Measurements from ENCODE around the gene MIB1. TPM values are rescaled to one million over a fixed set of nuclear protein-coding genes. Genes with fewer than 3 reads are reported as not detected.
"Not testable (repeated sequence)": the region's sequence is repeated elsewhere in the genome, so short reads cannot be mapped to it uniquely, and the experiment has no call there.

Gene MIB1
- total RNA-seq, result 16.5 TPM
- long read RNA-seq, full-length matches to known transcripts, result 2 of 13 reads
- long read RNA-seq, partial matches to known transcripts, result 0 of 13 reads
- long read RNA-seq, other reads (novel, unspliced or antisense), result 11 of 13 reads

GRCh38 chr18:21740538-21741311 lies at the start of gene MIB1:
Gene MIB1 (plus strand): TSS chr18:21740792. CDS start chr18:21741584, 792 bp downstream.
- peak; percentile 99 for ATAC-seq (ENCODE audit: poor library complexity)
- intact Hi-C loops (cut with DNase I), result loop anchor here (2.0 kb wide), 1 partner anchor 36 kb away; the partner anchor contains the start of gene ABHD3
- DNase-seq, result peak; percentile 99

DNA sequence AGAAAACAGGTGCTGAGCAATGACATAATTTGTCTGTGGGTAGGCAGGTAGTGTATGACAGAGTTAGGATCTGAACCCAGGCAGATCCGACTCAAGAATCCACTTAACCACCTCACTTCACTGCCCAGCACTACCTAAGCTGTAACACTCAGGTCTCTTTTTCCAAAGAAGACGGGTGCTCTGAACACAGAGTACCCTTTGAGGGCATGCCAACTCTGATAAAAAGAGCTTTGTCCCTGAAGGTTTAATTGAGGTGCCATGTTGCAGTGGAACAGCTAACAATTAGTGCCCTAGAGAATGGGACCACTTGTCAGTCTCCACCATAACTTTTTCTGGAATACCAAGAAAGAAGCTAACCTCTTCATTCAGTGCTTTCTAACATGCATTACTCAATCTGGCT lies 47.3 kb upstream of the MIB1 start:
- peak; percentile 52 for ATAC-seq (ENCODE audit: poor library complexity)
- intact Hi-C loops (cut with DNase I), result no loop called here

GRCh38 chr18:21700528-21701075 lies 40.0 kb upstream of the MIB1 start:
- ATAC-seq (ENCODE audit: poor library complexity) (no peak), DNase-seq (no peak)
- intact Hi-C loops (cut with DNase I), result no loop called here

More for the DNA sequence above, 47.3 kb upstream of the MIB1 start:
- DNase-seq, result no peak

DNA sequence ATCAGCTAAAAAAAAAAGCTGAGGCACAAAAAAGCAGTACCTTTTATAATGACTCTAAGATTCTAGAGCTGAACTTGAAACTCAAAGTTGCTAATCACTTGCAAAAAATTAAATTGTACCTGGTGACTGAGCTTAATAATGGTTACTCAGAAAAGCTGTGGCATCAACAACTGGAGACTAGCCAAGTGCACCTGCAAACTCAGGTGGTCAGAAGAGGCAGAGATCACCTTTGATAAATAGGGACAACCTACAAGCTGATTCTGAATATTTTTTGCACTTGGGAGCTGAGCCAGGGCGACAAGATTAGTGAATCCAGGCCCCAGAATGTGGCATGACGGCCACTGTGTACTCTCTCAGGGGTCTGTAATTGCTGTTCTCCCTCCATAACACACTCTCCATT lies 39.0 kb upstream of the MIB1 start:
- intact Hi-C loops (cut with DNase I), result no loop called here
- DNase-seq (no peak), ATAC-seq (ENCODE audit: poor library complexity) (no peak)

DNA sequence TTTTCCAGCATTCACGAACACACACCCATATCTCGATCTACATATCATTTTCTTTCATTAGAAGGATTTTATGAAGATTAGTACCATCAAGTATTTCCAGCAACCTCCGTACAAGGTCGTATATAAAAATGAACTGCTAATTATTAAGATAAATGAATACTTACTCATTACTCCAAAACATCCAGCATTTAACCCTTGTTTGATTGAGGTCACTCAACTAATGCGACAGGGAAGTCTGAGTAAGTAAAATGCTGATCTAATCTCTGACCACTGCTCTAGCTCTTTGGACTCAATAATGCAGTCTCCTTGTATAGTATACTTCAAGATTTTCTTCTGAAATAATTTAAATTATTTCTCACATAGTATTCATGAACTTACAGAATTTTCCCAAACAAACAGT lies 38.0 kb upstream of the MIB1 start:
- ATAC-seq (ENCODE audit: poor library complexity), result no peak
- intact Hi-C loops (cut with DNase I), result no loop called here

DNA sequence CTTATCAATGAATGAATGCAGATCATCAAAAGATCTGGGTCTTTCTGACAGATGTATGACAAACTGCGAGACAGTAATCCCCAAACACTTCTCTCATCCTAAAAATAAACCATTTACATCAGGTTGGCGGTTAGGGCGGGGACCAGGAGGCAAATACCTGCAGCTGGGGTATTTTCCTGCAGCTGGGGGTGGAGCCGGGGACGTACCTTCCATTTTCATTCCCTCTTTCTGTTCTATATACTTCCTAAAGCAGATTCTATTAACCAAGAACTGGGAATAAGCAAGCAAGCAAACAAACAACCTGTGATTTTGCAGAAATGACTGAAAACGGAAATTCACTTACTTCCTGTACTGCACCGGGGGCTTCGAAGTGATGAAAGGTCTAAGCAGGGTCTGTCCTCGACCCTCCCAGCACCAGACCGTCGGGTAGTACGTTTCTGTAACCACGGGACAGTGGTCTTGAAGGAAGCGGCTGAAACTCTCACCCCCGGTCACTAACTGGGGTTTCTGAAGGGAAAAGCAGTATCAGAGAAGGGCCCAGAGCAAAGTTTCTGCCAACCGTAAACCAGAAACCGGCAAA lies 37.3 kb upstream of the MIB1 start:
- DNase-seq (no peak), ATAC-seq (ENCODE audit: poor library complexity) (no peak)

More for the DNA sequence above, 38.0 kb upstream of the MIB1 start:
- no peak for DNase-seq

GRCh38 chr18:21704603-21705364 lies 35.8 kb upstream of the MIB1 start, which contains the start of gene ABHD3:
Gene ABHD3 (minus strand): TSS chr18:21704774. CDS start chr18:21704665, 109 bp downstream.
- DNase-seq (peak; percentile 97), ATAC-seq (ENCODE audit: poor library complexity) (peak; percentile 100)
- intact Hi-C loops (cut with DNase I), result loop anchor here (2.0 kb wide), 1 partner anchor 36 kb away; the partner anchor contains the start of gene MIB1

More for the DNA sequence above, 37.3 kb upstream of the MIB1 start:
- intact Hi-C loops (cut with DNase I), result no loop called here

DNA sequence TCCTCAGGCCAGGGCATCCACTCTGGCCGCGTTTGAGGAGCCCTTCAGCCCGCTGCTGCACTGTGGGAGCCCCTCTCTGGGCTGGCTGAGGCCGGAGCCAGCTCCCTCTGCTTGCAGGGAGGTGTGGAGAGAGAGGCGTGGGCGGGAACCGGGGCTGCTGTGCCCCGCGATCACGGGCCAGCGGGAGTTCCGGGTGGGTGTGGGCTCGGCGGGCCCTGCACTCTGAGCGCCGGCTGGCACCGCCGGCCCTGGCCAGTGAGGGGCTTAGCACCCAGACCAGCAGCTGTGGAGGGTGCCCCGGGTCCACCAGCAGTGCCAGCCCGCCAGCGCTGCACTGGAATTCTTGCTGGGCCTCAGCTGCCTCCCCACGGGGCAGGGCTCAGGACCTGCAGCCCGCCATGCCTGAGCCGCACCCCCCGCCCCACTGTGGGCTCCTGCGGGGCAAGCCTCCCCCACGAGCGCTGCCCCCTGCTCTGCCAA lies 34.2 kb upstream of the MIB1 start:
- ATAC-seq (ENCODE audit: poor library complexity), result no peak
- no peak for DNase-seq
- intact Hi-C loops (cut with DNase I), result no loop called here

GRCh38 chr18:21707130-21707529 lies 33.5 kb upstream of the MIB1 start:
- ATAC-seq (ENCODE audit: poor library complexity); intact Hi-C loops (cut with DNase I); DNase-seq: not testable (repeated sequence)

DNA sequence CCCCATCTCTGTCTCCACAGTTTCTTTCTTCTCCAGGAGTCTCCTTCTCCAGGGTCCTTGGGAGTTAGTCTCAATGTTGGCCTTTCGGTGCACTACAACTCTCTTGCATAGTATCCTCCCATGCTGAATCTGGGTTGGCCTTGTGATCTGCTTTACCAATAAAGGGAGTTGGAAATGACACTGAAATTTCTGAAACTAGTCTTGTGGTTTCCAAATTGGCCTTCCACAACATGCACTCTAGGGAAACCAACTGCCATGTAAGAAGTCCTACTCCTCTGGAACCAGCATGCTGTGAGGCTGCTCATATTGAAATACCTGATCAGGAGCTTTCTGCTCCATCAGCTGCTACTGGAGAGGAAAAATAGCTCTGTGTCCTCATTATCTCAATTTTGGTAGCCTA lies 26.1 kb upstream of the MIB1 start:
- ATAC-seq (ENCODE audit: poor library complexity) (no peak), DNase-seq (no peak)
- intact Hi-C loops (cut with DNase I), result no loop called here

- ATAC-seq (ENCODE audit: poor library complexity) (no peak), DNase-seq (no peak)
- intact Hi-C loops (cut with DNase I), result no loop called here
Observed at GRCh38 chr18:21722687-21723086, 17.9 kb upstream of the MIB1 start.

GRCh38 chr18:21725201-21725600 lies 15.4 kb upstream of the MIB1 start:
- DNase-seq, result no peak
- intact Hi-C loops (cut with DNase I), result no loop called here
- ATAC-seq (ENCODE audit: poor library complexity), result no peak

GRCh38 chr18:21727702-21728101 lies 12.9 kb upstream of the MIB1 start:
- intact Hi-C loops (cut with DNase I), result no loop called here
- no peak for DNase-seq

DNA sequence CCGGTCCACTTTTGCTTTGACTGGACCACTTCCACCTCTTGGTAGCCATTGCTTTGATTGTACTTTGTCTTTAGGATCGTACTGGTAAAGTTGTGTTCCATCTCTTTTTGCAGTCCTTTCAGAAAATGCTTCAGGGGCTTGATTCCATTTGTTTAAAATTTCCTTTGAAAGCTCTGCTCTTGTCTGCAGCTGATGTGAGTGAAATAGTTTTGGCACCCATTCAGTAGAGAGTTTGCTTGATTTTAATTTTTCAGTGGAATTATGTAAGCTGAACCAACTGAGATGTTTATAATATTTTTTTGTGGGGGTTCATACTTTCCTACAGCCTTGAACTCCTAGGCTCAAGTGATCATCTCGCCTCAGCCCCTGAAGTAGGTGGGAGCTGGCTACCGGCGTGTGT lies 7.6 kb upstream of the MIB1 start:
- DNase-seq, result no peak
- intact Hi-C loops (cut with DNase I), result no loop called here
- ATAC-seq (ENCODE audit: poor library complexity), result no peak

More at GRCh38 chr18:21727702-21728101, 12.9 kb upstream of the MIB1 start:
- no peak for ATAC-seq (ENCODE audit: poor library complexity)

DNA sequence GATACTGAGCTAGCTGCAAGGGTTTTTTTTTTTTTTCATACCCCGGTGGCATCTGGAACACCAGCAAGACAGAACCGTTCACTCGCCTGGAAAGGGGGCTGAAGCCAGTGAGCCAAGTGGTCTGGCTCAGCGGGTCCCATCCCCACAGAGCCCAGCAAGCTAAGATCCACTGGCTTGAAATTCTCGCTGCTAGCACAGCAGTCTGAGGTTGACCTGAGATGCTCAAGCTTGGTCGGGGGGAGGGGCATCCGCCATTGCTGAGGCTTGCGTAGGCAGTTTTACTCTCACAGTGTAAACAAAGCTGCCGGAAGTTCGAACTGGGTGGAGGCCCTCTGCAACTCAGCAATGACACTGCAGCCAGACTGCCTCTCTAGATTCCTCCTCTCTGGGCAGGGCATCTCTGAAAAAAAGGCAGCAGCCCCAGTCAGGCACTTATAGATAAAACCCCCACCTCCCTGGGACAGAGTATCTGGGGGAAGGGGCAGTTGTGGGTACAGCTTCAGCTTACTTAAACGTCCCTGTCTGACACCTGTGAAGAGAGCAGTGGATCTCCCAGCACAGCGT lies 5.1 kb upstream of the MIB1 start:
- intact Hi-C loops (cut with DNase I), result no loop called here
- ATAC-seq (ENCODE audit: poor library complexity) (no peak), DNase-seq (peak; percentile 50)

- intact Hi-C loops (cut with DNase I), result not testable (repeated sequence)
Observed at GRCh38 chr18:21736926-21737325, 3.7 kb upstream of the MIB1 start.

GRCh38 chr18:21739604-21740537 lies 721 bp upstream of the MIB1 start:
- intact Hi-C loops (cut with DNase I), result loop anchor here (2.0 kb wide), 1 partner anchor 35 kb away; the partner anchor contains the start of gene ABHD3
- ATAC-seq (ENCODE audit: poor library complexity) (peak; percentile 1), DNase-seq (peak; percentile 47)

More at GRCh38 chr18:21736926-21737325, 3.7 kb upstream of the MIB1 start:
- ATAC-seq (ENCODE audit: poor library complexity); DNase-seq: not testable (repeated sequence)
